Measurements from ENCODE around the gene DHRS2.

Gene DHRS2

GRCh38 chr14:23601424-23601823, 34.7 kb upstream of the DHRS2 start:
- TF ChIP-seq, protein P1, sequence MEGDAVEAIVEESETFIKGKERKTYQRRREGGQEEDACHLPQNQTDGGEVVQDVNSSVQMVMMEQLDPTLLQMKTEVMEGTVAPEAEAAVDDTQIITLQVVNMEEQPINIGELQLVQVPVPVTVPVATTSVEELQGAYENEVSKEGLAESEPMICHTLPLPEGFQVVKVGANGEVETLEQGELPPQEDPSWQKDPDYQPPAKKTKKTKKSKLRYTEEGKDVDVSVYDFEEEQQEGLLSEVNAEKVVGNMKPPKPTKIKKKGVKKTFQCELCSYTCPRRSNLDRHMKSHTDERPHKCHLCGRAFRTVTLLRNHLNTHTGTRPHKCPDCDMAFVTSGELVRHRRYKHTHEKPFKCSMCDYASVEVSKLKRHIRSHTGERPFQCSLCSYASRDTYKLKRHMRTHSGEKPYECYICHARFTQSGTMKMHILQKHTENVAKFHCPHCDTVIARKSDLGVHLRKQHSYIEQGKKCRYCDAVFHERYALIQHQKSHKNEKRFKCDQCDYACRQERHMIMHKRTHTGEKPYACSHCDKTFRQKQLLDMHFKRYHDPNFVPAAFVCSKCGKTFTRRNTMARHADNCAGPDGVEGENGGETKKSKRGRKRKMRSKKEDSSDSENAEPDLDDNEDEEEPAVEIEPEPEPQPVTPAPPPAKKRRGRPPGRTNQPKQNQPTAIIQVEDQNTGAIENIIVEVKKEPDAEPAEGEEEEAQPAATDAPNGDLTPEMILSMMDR (IDR thresholded peaks at IDR 0.05; ENCODE audit: low read depth, low read length), result no peak
- no peak overlapping the region for H3K4me3 ChIP-seq (ENCODE audit: low read depth, low read length)

- TF ChIP-seq, protein P1 (IDR thresholded peaks at IDR 0.05; ENCODE audit: low read depth, low read length), result no peak
- no peak overlapping the region for H3K4me3 ChIP-seq (ENCODE audit: low read depth, low read length)
Measured at GRCh38 chr14:23601845-23602180, 34.4 kb upstream of the DHRS2 start.

DNA sequence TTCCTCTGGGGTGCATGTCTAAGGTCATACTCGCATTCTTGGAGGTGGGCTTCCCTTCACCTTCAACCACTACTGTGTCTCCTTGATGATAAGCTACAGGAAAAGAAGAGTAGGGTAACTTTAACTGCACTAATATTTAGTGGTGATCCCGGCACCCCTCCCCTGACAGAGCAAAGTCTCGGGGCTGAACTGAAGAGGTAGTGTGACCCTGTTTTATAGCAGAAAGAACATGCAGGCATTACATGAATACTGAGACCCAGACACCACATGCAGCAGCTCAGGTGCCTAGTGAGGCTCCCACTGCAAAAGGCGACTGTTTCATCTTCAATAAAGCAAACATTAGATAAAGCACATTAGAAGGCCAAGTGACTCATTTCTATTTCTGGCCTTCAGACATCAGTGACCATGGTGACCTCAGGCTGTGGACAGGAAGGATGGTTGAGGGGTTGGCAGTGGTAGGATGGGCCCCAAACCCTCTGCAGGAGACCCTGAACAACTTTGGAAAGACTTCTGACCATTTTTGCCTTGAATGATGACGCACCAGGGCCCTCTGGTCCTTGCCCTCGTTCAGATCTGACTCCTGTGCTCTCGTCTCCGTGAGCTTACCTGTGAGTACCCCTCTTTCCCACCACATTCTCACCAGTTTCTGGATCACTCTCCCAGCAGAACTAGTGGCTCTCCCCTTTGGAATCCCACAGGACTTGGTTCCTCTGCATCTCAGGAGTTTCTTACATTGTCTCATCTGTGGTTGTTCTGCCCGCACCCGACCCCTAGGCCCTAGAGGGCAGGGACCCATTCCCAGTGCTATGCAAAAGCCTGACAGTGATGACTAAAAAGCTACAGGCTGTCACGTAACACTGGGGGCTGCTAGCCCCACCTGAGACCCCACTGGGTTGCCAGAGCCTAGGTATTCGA, 33.7 kb upstream of the DHRS2 start:
- H3K4me3 ChIP-seq (ENCODE audit: low read depth, low read length), result no peak overlapping the region
- TF ChIP-seq, protein P1 (IDR thresholded peaks at IDR 0.05; ENCODE audit: low read depth, low read length), result no peak

- TF ChIP-seq, protein P1 (IDR thresholded peaks at IDR 0.05; ENCODE audit: low read depth, low read length), result no peak
- no peak overlapping the region for H3K4me3 ChIP-seq (ENCODE audit: low read depth, low read length)
Measured at GRCh38 chr14:23603103-23603502, 33.1 kb upstream of the DHRS2 start.

DNA sequence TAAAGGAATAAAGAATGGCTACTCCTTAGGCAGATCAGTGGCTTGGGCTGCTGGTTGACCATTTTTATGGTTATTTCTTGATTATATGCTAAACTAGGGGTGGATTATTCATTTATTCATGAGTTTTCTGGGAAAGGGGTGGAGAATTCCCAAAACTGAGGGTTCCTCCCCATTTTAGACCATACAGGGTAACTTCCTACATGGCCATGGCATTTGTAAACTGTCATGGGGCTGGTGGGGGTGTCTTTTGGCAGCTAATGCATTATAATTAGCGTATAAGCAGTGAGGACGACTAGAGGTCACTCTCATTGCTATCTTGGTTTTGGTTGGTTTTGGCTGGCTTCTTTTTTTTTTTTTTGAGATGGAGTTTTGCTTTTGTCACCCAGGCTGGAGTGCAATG, 32.0 kb upstream of the DHRS2 start:
- TF ChIP-seq, protein P1 (IDR thresholded peaks at IDR 0.05; ENCODE audit: low read depth, low read length), result no peak
- no peak overlapping the region for H3K4me3 ChIP-seq (ENCODE audit: low read depth, low read length)

DNA sequence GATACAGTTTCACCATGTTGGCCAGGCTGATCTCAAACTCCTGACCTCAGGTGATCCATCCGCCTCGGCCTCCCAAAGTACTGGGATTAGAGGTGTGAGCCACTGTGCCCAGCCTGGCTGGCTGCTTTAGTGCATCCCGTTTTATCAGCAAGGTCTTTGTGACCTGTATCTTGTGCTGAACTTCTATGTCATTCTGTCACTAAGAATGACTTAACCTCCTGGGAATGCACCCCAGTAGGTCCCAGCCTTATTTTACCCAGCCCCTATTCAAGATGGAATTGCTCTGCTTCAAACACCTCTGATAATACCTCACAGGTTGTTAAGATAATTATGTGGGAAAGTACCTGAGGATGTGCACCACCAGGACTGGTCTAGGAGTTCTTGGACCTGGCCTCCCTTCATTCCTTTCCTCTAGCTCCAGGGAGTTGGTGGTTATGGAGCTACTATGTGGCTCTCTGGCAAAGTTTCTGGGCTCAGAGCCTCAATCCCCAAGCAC, 31.4 kb upstream of the DHRS2 start:
- TF ChIP-seq, protein P1 (IDR thresholded peaks at IDR 0.05; ENCODE audit: low read depth, low read length), result no peak
- H3K4me3 ChIP-seq (ENCODE audit: low read depth, low read length), result no peak overlapping the region

GRCh38 chr14:23605931-23606585, 30.1 kb upstream of the DHRS2 start:
- TF ChIP-seq, protein P1 (IDR thresholded peaks at IDR 0.05; ENCODE audit: low read depth, low read length), result no peak
- H3K4me3 ChIP-seq (ENCODE audit: low read depth, low read length), result no peak overlapping the region

Measured in WI38 (cell line).